CD4-positive, CD25-positive, alpha-beta regulatory T cell (primary cell): ENCODE measurements around the gene HCN3. TPM values are rescaled to one million over a fixed set of nuclear protein-coding genes. Genes with fewer than 3 reads are reported as not detected.
"Not testable (repeated sequence)": the region's sequence is repeated elsewhere in the genome, so short reads cannot be mapped to it uniquely, and the experiment has no call there.

ENCODE experiments used
- ATAC-seq, 2 donors: fragments of 150-1000 bp; cut with Tn5 transposase; one replicate each; pipeline ENCODE4 v1.10.0; 2021; ENCODE audit warnings: low read depth in 2 of 2, moderate number of reproducible peaks in 2 of 2, moderate library complexity in 1 of 2
- DNase-seq, 3 donors: peaks; one replicate each; pipeline versions ENCODE4 v3.0.0 to v3.0.0-alpha.2; 2012 to 2022; ENCODE audit warnings: mixed read lengths in 1 of 3
- H3K27ac ChIP-seq: one replicate; pipeline ENCODE4 v1.7.0; 2013; ENCODE audit warnings: mild to moderate bottlenecking, low read length; ENCODE audit not compliant: insufficient read depth, poor library complexity, severe bottlenecking
- H3K27me3 ChIP-seq: one replicate; pipeline ENCODE4 v1.7.0; 2013; ENCODE audit warnings: low read length; ENCODE audit not compliant: control insufficient read depth, insufficient read depth
- H3K36me3 ChIP-seq: one replicate; pipeline ENCODE4 v1.7.0; 2013; ENCODE audit warnings: mild to moderate bottlenecking, low read length, moderate library complexity; ENCODE audit not compliant: control insufficient read depth, insufficient read depth
- H3K4me1 ChIP-seq: 2 replicates; pipeline ENCODE4 v1.7.0; 2013; ENCODE audit warnings: mild to moderate bottlenecking, low read length; ENCODE audit not compliant: insufficient read depth, control insufficient read depth, poor library complexity, severe bottlenecking
- H3K4me3 ChIP-seq: one replicate; pipeline ENCODE4 v1.7.0; 2013; ENCODE audit warnings: low read depth, mild to moderate bottlenecking, low read length, moderate library complexity
- H3K9me3 ChIP-seq, 2 experiments: 1 replicate in 1 of 2; 2 replicates in 1 of 2; pipeline ENCODE4 v1.7.0; 2013; ENCODE audit warnings: low read length in 2 of 2, mild to moderate bottlenecking in 1 of 2, moderate library complexity in 1 of 2; ENCODE audit not compliant: control insufficient read depth in 2 of 2
- H3K27ac Mint-ChIP-seq, 3 donors: one replicate each; pipeline ENCODE4 v1.8.0; 2020 to 2022; ENCODE audit warnings: mild to moderate bottlenecking in 3 of 3, mixed read lengths in 3 of 3, moderate library complexity in 2 of 3
- H3K27me3 Mint-ChIP-seq: one replicate; pipeline ENCODE4 v1.8.0; 2022; ENCODE audit warnings: mild to moderate bottlenecking, mixed read lengths
- H3K36me3 Mint-ChIP-seq: one replicate; pipeline ENCODE4 v1.8.0; 2020; ENCODE audit warnings: mixed read lengths
- H3K4me1 Mint-ChIP-seq, 4 donors: one replicate each; pipeline ENCODE4 v1.8.0; 2020 to 2022; ENCODE audit warnings: mixed read lengths in 4 of 4, mild to moderate bottlenecking in 1 of 4
- H3K4me3 Mint-ChIP-seq, 4 donors: one replicate each; pipeline ENCODE4 v1.8.0; 2020 to 2022; ENCODE audit warnings: mild to moderate bottlenecking in 4 of 4, mixed read lengths in 4 of 4, moderate library complexity in 3 of 4
- H3K9me3 Mint-ChIP-seq, 7 donors: one replicate each; pipeline ENCODE4 v1.8.0; 2020 to 2022; ENCODE audit warnings: mixed read lengths in 7 of 7, mild to moderate bottlenecking in 3 of 7, moderate library complexity in 2 of 7
- polyA plus RNA-seq, 4 donors: library from polyadenylated mRNA; unstranded; fragments of 300-500 nt; fragmentation: Illumina TruSeq; gene quantifications; one replicate each; pipeline ENCODE4 v1.2.3, GENCODE V29; 2021
- total RNA-seq: library from RNA; stranded (reverse); gene quantifications from one replicate; pipeline ENCODE4 v1.2.3, GENCODE V29; 2022

Gene HCN3
- total and polyA plus RNA-seq, 5 donors from 2014 or later, result 0.07 to 1.5 (median 0.13) TPM; not detected in 1

- Histone ChIP-seq H3K4me3 (no peak overlapping the region), H3K9me3 (no peaks in the 10 kb centered on the region), H3K27ac (no peak overlapping the region), H3K36me3 (peaks cover 14% of the 10 kb centered on the region), H3K4me1 (peaks cover 29% of the 10 kb centered on the region), H3K27me3 (no peaks in the 10 kb centered on the region)
- Mint-ChIP-seq H3K9me3 (no peaks in the 10 kb centered on the region), H3K27ac (peak overlapping the region; percentile 83 to 86 (median 86)), H3K4me1 (peaks cover 5 to 29% (median 12%) of the 10 kb centered on the region in 4 donors), H3K36me3 (peaks cover 6% of the 10 kb centered on the region), H3K27me3 (no peaks in the 10 kb centered on the region), H3K4me3 (peak overlapping the region; percentile 77 to 94 (median 90))
- DNase-seq (no peak), ATAC-seq (no peak)
Measured at GRCh38 chr1:155326020-155326526, 48.8 kb downstream of the HCN3 start.

GRCh38 chr1:155326631-155327037 lies 49.4 kb downstream of the HCN3 start:
- Mint-ChIP-seq H3K36me3 (peaks cover 8% of the 10 kb centered on the region), H3K4me1 (peaks cover 6 to 25% (median 13%) of the 10 kb centered on the region in 4 donors), H3K9me3 (no peaks in the 10 kb centered on the region), H3K27ac (peak overlapping the region in 2 of 3 donors; percentile 17 to 18), H3K4me3 (peak overlapping the region in 2 of 4 donors; percentile 64 to 88), H3K27me3 (no peaks in the 10 kb centered on the region)
- no peak for DNase-seq
- peaks cover 14% of the 10 kb centered on the region for H3K36me3 ChIP-seq
- peaks cover 26% of the 10 kb centered on the region for H3K4me1 ChIP-seq
- no peak overlapping the region for H3K4me3 ChIP-seq
- H3K27ac ChIP-seq, result no peak overlapping the region
- no peaks in the 10 kb centered on the region for H3K9me3 ChIP-seq
- no peak for ATAC-seq
- H3K27me3 ChIP-seq, result no peaks in the 10 kb centered on the region

- Histone ChIP-seq H3K27ac (no peak overlapping the region), H3K9me3 (no peaks in the 10 kb centered on the region), H3K4me1 (peaks cover 17% of the 10 kb centered on the region), H3K27me3 (no peaks in the 10 kb centered on the region), H3K36me3 (peaks cover 14% of the 10 kb centered on the region), H3K4me3 (no peak overlapping the region)
- DNase-seq (no peak), ATAC-seq (no peak)
- Mint-ChIP-seq H3K27me3 (no peaks in the 10 kb centered on the region), H3K4me1 (peaks cover 6 to 19% (median 12%) of the 10 kb centered on the region in 4 donors), H3K9me3 (no peaks in the 10 kb centered on the region), H3K27ac (peak overlapping the region in 1 of 3 donors; percentile 5), H3K36me3 (peaks cover 8% of the 10 kb centered on the region), H3K4me3 (peak overlapping the region in 1 of 4 donors; percentile 64)
Measured at GRCh38 chr1:155327981-155328380, 50.7 kb downstream of the HCN3 start.

- H3K9me3 ChIP-seq, H3K27ac ChIP-seq, DNase-seq, H3K9me3 Mint-ChIP-seq, H3K4me3 ChIP-seq, H3K27me3 ChIP-seq, ATAC-seq, H3K27me3 Mint-ChIP-seq: not testable (repeated sequence)
- peaks cover 20% of the 10 kb centered on the region for H3K36me3 ChIP-seq
- H3K4me1 Mint-ChIP-seq, result peaks cover 10 to 19% (median 14%) of the 10 kb centered on the region in 4 donors
- H3K4me3 Mint-ChIP-seq, result peak overlapping the region in 2 of 4 donors; percentile 12 to 54
- peak overlapping the region in 1 of 3 donors; percentile 56 for H3K27ac Mint-ChIP-seq
- peaks cover 14% of the 10 kb centered on the region for H3K4me1 ChIP-seq
- H3K36me3 Mint-ChIP-seq, result peaks cover 12% of the 10 kb centered on the region
Measured at GRCh38 chr1:155328856-155329255, 51.6 kb downstream of the HCN3 start.

GRCh38 chr1:155329980-155330598 lies 52.8 kb downstream of the HCN3 start:
- Mint-ChIP-seq H3K27me3 (no peaks in the 10 kb centered on the region), H3K36me3 (peaks cover 17% of the 10 kb centered on the region), H3K4me3 (no peak overlapping the region), H3K9me3 (no peaks in the 10 kb centered on the region), H3K27ac (peak overlapping the region in 1 of 3 donors; percentile 20), H3K4me1 (peaks cover 10 to 23% (median 11%) of the 10 kb centered on the region in 4 donors)
- DNase-seq (no peak), ATAC-seq (no peak)
- no peak overlapping the region for H3K4me3 ChIP-seq
- H3K36me3 ChIP-seq, result peaks cover 27% of the 10 kb centered on the region
- H3K4me1 ChIP-seq, result peaks cover 3% of the 10 kb centered on the region
- no peaks in the 10 kb centered on the region for H3K27me3 ChIP-seq
- no peak overlapping the region for H3K27ac ChIP-seq
- H3K9me3 ChIP-seq, result no peaks in the 10 kb centered on the region

- no peak for DNase-seq
- H3K27ac ChIP-seq, result no peak overlapping the region
- no peaks in the 10 kb centered on the region for H3K4me1 ChIP-seq
- Mint-ChIP-seq H3K27ac (no peak overlapping the region), H3K9me3 (no peaks in the 10 kb centered on the region), H3K4me1 (peaks cover 0 to 11% (median 7%) of the 10 kb centered on the region in 4 donors), H3K27me3 (no peaks in the 10 kb centered on the region), H3K36me3 (peaks cover 47% of the 10 kb centered on the region), H3K4me3 (peak overlapping the region in 1 of 4 donors; percentile 21)
- H3K36me3 ChIP-seq, result peaks cover 66% of the 10 kb centered on the region
- ATAC-seq, result no peak
- no peak overlapping the region for H3K4me3 ChIP-seq
- H3K9me3 ChIP-seq, result no peaks in the 10 kb centered on the region
- no peaks in the 10 kb centered on the region for H3K27me3 ChIP-seq
Measured at GRCh38 chr1:155334962-155335361, 57.7 kb downstream of the HCN3 start.

Other genes starting within 250 kb of the HCN3 start
- gene DCST2, start 243.7 kb upstream of the HCN3 start, total RNA-seq, result 1.4 TPM
- gene DCST2, start 243.7 kb upstream of the HCN3 start, polyA plus RNA-seq, result not detected
- gene DCST1, start 243.6 kb upstream of the HCN3 start, total RNA-seq, result 0.32 TPM
- gene DCST1, start 243.6 kb upstream of the HCN3 start, polyA plus RNA-seq, result not detected
- gene ADAM15, start 226.1 kb upstream of the HCN3 start, total RNA-seq, result 31.5 TPM
- gene ADAM15, start 226.1 kb upstream of the HCN3 start, polyA plus RNA-seq, result 10 to 100 TPM in 3 of 4 donors, 1 to 10 TPM in 1; 9.8 to 24.7 (median 17.2) TPM
- 6.1 TPM for gene EFNA4, start 213.7 kb upstream of the HCN3 start, total RNA-seq
- gene EFNA4, start 213.7 kb upstream of the HCN3 start, polyA plus RNA-seq, result 1 to 10 TPM; 2.5 to 5.9 (median 4.2) TPM
- 0.52 TPM for gene EFNA3, start 198.6 kb upstream of the HCN3 start, total RNA-seq
- gene EFNA3, start 198.6 kb upstream of the HCN3 start, polyA plus RNA-seq, result 1 to 10 TPM in 1 of 4 donors, under 1 TPM in 3; 0.42 to 1.2 (median 0.69) TPM
- gene EFNA1, start 149.6 kb upstream of the HCN3 start, total RNA-seq, result 0.30 TPM
- gene EFNA1, start 149.6 kb upstream of the HCN3 start, polyA plus RNA-seq, result 1 to 10 TPM; 1.4 to 6.8 (median 3.3) TPM
- gene SLC50A1, start 141.6 kb upstream of the HCN3 start, total RNA-seq, result 24.1 TPM
- 10 to 100 TPM; 45.1 to 59.3 (median 46.0) TPM for gene SLC50A1, start 141.6 kb upstream of the HCN3 start, polyA plus RNA-seq
- gene DPM3, start 136.9 kb upstream of the HCN3 start, total RNA-seq, result 28.1 TPM
- 100 to 1,000 TPM in 3 of 4 donors, 10 to 100 TPM in 1; 98.3 to 116 (median 101) TPM for gene DPM3, start 136.9 kb upstream of the HCN3 start, polyA plus RNA-seq
- gene KRTCAP2, start 104.2 kb upstream of the HCN3 start, total RNA-seq, result 122 TPM
- 100 to 1,000 TPM; 468 to 537 (median 507) TPM for gene KRTCAP2, start 104.2 kb upstream of the HCN3 start, polyA plus RNA-seq
- gene TRIM46, start 103.6 kb upstream of the HCN3 start, total RNA-seq, result 6.1 TPM
- gene TRIM46, start 103.6 kb upstream of the HCN3 start, polyA plus RNA-seq, result 1 to 10 TPM in 2 of 4 donors, under 1 TPM in 2; 0.44 to 1.6 (median 0.78) TPM
- gene THBS3, start 69.6 kb upstream of the HCN3 start, total RNA-seq, result 18.4 TPM
- gene THBS3, start 69.6 kb upstream of the HCN3 start, polyA plus RNA-seq, result 1 to 10 TPM; 2.7 to 4.1 (median 3.7) TPM
- 18.4 TPM for gene MTX1, start 68.8 kb upstream of the HCN3 start, total RNA-seq
- 10 to 100 TPM; 44.3 to 52.2 (median 49.0) TPM for gene MTX1, start 68.8 kb upstream of the HCN3 start, polyA plus RNA-seq
- gene ENTREP3, start 22.0 kb upstream of the HCN3 start, total RNA-seq, result 7.8 TPM
- gene ENTREP3, start 22.0 kb upstream of the HCN3 start, polyA plus RNA-seq, result under 1 TPM; 0.57 to 0.97 (median 0.72) TPM
- gene SCAMP3, start 15.1 kb upstream of the HCN3 start, total RNA-seq, result 57.3 TPM
- gene SCAMP3, start 15.1 kb upstream of the HCN3 start, polyA plus RNA-seq, result 100 to 1,000 TPM; 110 to 150 (median 141) TPM
- 76.6 TPM for gene CLK2, start 4.0 kb upstream of the HCN3 start, total RNA-seq
- 10 to 100 TPM; 11.4 to 17.4 (median 15.5) TPM for gene CLK2, start 4.0 kb upstream of the HCN3 start, polyA plus RNA-seq
- not detected for gene PKLR, start 24.0 kb downstream of the HCN3 start, total RNA-seq
- gene PKLR, start 24.0 kb downstream of the HCN3 start, polyA plus RNA-seq, result not detected
- gene FDPS, start 31.4 kb downstream of the HCN3 start, total RNA-seq, result 67.9 TPM
- 100 to 1,000 TPM; 114 to 159 (median 123) TPM for gene FDPS, start 31.4 kb downstream of the HCN3 start, polyA plus RNA-seq
- gene RUSC1, start 43.4 kb downstream of the HCN3 start, total RNA-seq, result 12.4 TPM
- gene RUSC1, start 43.4 kb downstream of the HCN3 start, polyA plus RNA-seq, result 10 to 100 TPM in 1 of 4 donors, 1 to 10 TPM in 3; 7.1 to 10.0 (median 8.8) TPM